PFSK-1 (cell line): ENCODE measurements around the gene KLHL8. TPM values are rescaled to one million over a fixed set of nuclear protein-coding genes. Genes with fewer than 3 reads are reported as not detected.
A peak's percentile ranks its signal among the peaks of the same experiment; 100 is the strongest.

Experiments used
- FOXP2 ChIP-seq: optimal IDR thresholded peaks from 2 replicates; pipeline ENCODE3; 2011; ENCODE audit warnings: borderline replicate concordance, control low read depth, inconsistent platforms; ENCODE audit not compliant: insufficient read depth; ENCODE audit errors: extremely low read length, extremely low read depth
- POLR2AphosphoS5 ChIP-seq: IDR thresholded peaks from 2 replicates; pipeline ENCODE4 v1.6.1; 2012; ENCODE audit warnings: low read depth, mild to moderate bottlenecking, control low read depth, low read length, moderate library complexity
- SIN3A ChIP-seq: IDR thresholded peaks from 2 replicates; pipeline ENCODE4 v1.6.1; 2012; ENCODE audit warnings: mild to moderate bottlenecking, low read length, moderate library complexity, borderline replicate concordance; ENCODE audit not compliant: insufficient read depth
- TAF1 ChIP-seq: IDR thresholded peaks from 2 replicates; pipeline ENCODE4 v1.6.1; 2012; ENCODE audit warnings: low read length, control low read depth, borderline replicate concordance; ENCODE audit not compliant: insufficient read depth
- polyA plus RNA-seq: library from polyadenylated mRNA; unstranded; fragments of >200 nt; gene quantifications from one replicate; pipeline ENCODE4 v1.2.1, GENCODE V29; 2012; ENCODE audit warnings: low read depth, missing spikeins; ENCODE audit not compliant: insufficient read length
- TF ChIP-seq, protein P1 (sequence below), 2 experiments: IDR thresholded peaks; 2 replicates each; pipeline versions ENCODE4 v1.6.1 to v1.8.0; 2011 to 2012; ENCODE audit warnings: low read depth in 2 of 2, low read length in 2 of 2, control low read depth in 1 of 2, inconsistent platforms in 1 of 2, mild to moderate bottlenecking in 1 of 2, moderate library complexity in 1 of 2; ENCODE audit not compliant: insufficient read depth in 1 of 2

KLHL8 gene
- 15.6 TPM for polyA plus RNA-seq

DNA sequence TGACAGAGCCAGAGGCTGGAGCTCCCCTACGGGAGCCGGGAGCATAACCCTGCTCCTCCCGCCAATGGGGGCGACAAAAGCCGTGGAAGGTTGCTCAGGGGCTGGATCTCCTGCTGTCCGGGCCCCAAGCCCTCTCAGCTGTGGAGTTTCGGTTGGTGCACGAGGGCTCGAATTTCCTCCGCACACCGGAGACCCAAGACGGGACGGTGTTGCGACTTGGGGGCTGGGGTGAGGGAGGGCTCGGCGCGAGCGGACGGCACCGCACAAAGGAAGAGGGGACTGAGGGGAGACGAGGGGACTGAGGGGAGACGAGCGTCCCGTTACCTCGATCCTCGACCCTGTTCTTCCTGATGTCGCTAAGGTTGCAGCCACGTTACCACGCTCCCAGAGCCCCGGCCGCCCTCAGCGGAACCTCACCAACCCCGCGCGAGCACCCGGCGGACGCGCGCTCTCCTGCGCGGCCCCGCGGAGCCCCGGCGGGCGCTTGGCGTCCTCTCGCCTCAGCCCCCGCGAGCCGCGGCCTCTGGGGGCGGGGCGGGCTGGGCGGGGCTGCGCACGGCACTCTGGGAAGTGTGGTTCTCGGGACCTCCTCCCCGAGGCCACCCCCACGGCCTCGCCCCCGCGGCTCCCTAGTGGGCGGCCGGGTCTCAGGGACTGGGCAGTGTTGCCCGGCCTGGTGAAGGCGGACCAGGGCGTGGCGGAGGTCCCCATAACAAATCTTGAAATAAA, at the start of gene KLHL8:
Gene KLHL8 (minus strand): TSS at position 525 of the 729 bp plus-strand sequence. CDS start 25,079 bp downstream, outside the sequence.
- TF ChIP-seq TAF1 (0 out of 2 replicates have a peak, but pooled peaks have one; percentile 67), SIN3A (no peak), FOXP2 (peak; percentile 18), POLR2AphosphoS5 (peak; percentile 92)
- TF ChIP-seq, protein P1, sequence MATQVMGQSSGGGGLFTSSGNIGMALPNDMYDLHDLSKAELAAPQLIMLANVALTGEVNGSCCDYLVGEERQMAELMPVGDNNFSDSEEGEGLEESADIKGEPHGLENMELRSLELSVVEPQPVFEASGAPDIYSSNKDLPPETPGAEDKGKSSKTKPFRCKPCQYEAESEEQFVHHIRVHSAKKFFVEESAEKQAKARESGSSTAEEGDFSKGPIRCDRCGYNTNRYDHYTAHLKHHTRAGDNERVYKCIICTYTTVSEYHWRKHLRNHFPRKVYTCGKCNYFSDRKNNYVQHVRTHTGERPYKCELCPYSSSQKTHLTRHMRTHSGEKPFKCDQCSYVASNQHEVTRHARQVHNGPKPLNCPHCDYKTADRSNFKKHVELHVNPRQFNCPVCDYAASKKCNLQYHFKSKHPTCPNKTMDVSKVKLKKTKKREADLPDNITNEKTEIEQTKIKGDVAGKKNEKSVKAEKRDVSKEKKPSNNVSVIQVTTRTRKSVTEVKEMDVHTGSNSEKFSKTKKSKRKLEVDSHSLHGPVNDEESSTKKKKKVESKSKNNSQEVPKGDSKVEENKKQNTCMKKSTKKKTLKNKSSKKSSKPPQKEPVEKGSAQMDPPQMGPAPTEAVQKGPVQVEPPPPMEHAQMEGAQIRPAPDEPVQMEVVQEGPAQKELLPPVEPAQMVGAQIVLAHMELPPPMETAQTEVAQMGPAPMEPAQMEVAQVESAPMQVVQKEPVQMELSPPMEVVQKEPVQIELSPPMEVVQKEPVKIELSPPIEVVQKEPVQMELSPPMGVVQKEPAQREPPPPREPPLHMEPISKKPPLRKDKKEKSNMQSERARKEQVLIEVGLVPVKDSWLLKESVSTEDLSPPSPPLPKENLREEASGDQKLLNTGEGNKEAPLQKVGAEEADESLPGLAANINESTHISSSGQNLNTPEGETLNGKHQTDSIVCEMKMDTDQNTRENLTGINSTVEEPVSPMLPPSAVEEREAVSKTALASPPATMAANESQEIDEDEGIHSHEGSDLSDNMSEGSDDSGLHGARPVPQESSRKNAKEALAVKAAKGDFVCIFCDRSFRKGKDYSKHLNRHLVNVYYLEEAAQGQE (IDR thresholded peaks at IDR 0.05; ENCODE audit: insufficient read depth in 1 of 2, low read depth in 2 of 2, low read length in 2 of 2) = 0 out of 4 replicates have a peak, but pooled peaks of 1 of the 2 experiments have one; percentile 2

DNA sequence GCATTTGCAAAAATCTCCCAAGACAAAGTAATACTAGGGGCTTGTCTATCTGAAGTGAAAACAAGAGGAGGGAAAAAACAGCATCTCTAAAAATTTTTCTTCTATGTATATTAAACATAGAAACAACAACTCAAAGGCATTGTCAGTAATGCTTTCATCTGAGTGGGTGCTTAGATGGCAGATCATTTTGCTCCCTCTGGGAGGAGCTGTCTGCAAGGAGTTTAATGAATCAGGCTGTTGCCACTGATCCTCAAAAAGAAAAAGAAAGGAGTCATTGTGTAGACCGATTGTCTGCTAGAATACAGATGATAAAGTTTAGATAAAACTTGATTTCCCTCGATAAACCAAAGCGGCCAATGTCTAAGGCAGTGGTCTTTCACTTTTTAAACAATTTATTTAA, 49.7 kb upstream of the KLHL8 start:
- TF ChIP-seq FOXP2 (no peak), POLR2AphosphoS5 (no peak), TAF1 (no peak), SIN3A (no peak)
- TF ChIP-seq, protein P1 (IDR thresholded peaks at IDR 0.05; ENCODE audit: insufficient read depth in 1 of 2, low read depth in 2 of 2, low read length in 2 of 2) = no peak

DNA sequence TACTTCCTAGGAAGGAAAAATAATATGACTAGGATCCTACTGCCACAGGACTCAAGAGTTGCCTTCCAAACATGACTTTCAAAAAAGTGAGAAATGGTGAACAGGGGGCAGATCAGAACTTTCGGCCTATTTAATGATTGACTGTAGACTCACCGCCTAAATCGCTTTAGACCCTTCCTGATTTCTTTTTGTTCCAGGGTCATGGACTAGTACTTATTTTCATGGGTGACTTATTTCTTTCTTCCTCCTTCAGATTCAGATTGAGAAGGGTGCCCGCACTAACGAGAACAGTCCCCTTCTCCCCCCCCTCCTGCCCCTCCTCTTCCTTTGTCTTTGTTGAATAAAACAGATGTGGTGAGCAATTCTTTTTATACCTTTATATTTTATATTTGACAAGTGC, 48.0 kb upstream of the KLHL8 start:
- TF ChIP-seq, protein P1 (IDR thresholded peaks at IDR 0.05; ENCODE audit: insufficient read depth in 1 of 2, low read depth in 2 of 2, low read length in 2 of 2) = no peak
- TF ChIP-seq POLR2AphosphoS5 (no peak), TAF1 (no peak), SIN3A (no peak), FOXP2 (no peak)

DNA sequence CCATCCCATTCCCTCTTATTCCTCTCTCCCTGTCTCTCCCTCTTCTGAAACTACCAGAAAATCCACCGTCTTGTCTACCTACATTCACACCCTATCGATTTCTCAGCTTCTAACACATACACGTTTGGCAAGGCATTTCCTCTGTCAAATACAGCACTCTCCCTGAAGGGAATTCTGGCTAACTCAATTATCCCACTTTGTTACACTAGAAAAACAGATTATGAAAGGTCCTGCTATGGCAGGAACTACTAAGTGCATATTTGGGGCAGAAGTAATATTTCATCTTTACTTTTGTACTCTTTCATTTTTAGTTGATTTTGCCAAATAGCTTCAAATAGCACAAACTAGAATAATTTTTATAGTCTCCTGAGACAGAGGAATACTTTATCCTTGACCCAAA, 46.6 kb upstream of the KLHL8 start:
- TF ChIP-seq POLR2AphosphoS5 (no peak), SIN3A (no peak), FOXP2 (no peak), TAF1 (no peak)
- TF ChIP-seq, protein P1 (IDR thresholded peaks at IDR 0.05; ENCODE audit: insufficient read depth in 1 of 2, low read depth in 2 of 2, low read length in 2 of 2) = no peak
